A549 (cell line): ENCODE measurements around the gene RNF220. TPM values are rescaled to one million over a fixed set of nuclear protein-coding genes. Genes with fewer than 3 reads are reported as not detected.

Source experiments
- ATAC-seq, 2 experiments: fragments of 200-7000 bp in 1 of 2; fragments of >200 bp in 1 of 2; cut with Nextera tagmentation in 1 of 2; cut with Tn5 transposase in 1 of 2; 3 replicates each; pipeline versions ENCODE4 v1.8.0 to v1.9.1; 2018 to 2020; ENCODE audit warnings: mild to moderate bottlenecking in 1 of 2, moderate library complexity in 1 of 2
- CTCF ChIA-PET: fragments of 300-600 bp; sonication (Branson Sonifier 250); formaldehyde crosslinking; extraction: SDS; loops from one replicate; lab custom pipeline; 2021; ENCODE audit warnings: antibody characterized with exemption, inconsistent platforms; lab: Yijun Ruan, JAX
- POLR2A ChIA-PET: fragments of 350-600 bp; formaldehyde crosslinking; extraction: SDS; loops from one replicate; lab custom pipeline; 2021; ENCODE audit warnings: antibody characterized with exemption, inconsistent platforms; lab: Yijun Ruan, JAX
- DNase-seq, 2 experiments: peaks; one replicate each; pipeline versions ENCODE4 v3.0.0 to v3.0.0-alpha.2; 2011 to 2016; ENCODE audit warnings: low read depth in 1 of 2, low spot score in 1 of 2
- FAIRE-seq: peaks from 2 replicates; lab custom pipeline; 2011; peaks lifted over from hg19 to GRCh38; lab: Jason Lieb, UNC
- H3K27ac ChIP-seq, 2 experiments: fragments of >200 bp; sonication (Bioruptor Twin); formaldehyde crosslinking; 3 replicates each; pipeline ENCODE4 v1.5.1; 2016 to 2017
- H3K4me1 ChIP-seq: fragments of >200 bp; sonication (Bioruptor Twin); formaldehyde crosslinking; 3 replicates; pipeline ENCODE4 v1.6.1; 2016
- H3K4me2 ChIP-seq: fragments of >200 bp; sonication (Bioruptor Twin); formaldehyde crosslinking; 3 replicates; pipeline ENCODE4 v1.6.1; 2016
- H3K4me3 ChIP-seq: fragments of >200 bp; sonication (Bioruptor Twin); formaldehyde crosslinking; 3 replicates; pipeline ENCODE4 v1.5.1; 2016
- H3K9me3 ChIP-seq: fragments of >200 bp; sonication (Bioruptor Twin); formaldehyde crosslinking; 3 replicates; pipeline ENCODE4 v1.6.1; 2016
- BCL3 ChIP-seq: fragments of >200 bp; sonication (Bioruptor Twin); formaldehyde crosslinking; IDR thresholded peaks from 3 replicates; pipeline ENCODE4 v1.6.1; 2016
- BHLHE40 ChIP-seq: IDR thresholded peaks from 2 replicates; pipeline ENCODE4 v1.6.1; 2012; ENCODE audit warnings: low read depth, low read length, inconsistent platforms
- EP300 ChIP-seq, 2 experiments: fragments of >200 bp; sonication (Bioruptor Twin); formaldehyde crosslinking; IDR thresholded peaks; 2 replicates in 1 of 2; 3 replicates in 1 of 2; pipeline ENCODE4 v1.6.1; 2016 to 2017
- FOXS1 ChIP-seq: fragments of 250-450 bp; sonication (Bioruptor Pico); IDR thresholded peaks from 2 replicates; pipeline ENCODE4 v1.5.0; 2020; ENCODE audit warnings: mild to moderate bottlenecking, moderate library complexity
- HDAC2 ChIP-seq: fragments of 200-600 bp; sonication (generic); IDR thresholded peaks from 2 replicates; pipeline ENCODE4 v1.6.1; 2016
- JUN ChIP-seq, 2 experiments: fragments of >200 bp; sonication (Bioruptor Twin); formaldehyde crosslinking; IDR thresholded peaks; 2 replicates in 1 of 2; 3 replicates in 1 of 2; pipeline ENCODE4 v1.6.1; 2016 to 2017
- JUNB ChIP-seq: fragments of >200 bp; sonication (Bioruptor Twin); formaldehyde crosslinking; IDR thresholded peaks from 2 replicates; pipeline ENCODE4 v1.6.1; 2016
- NR3C1 ChIP-seq: fragments of >200 bp; sonication (Bioruptor Twin); formaldehyde crosslinking; IDR thresholded peaks from 3 replicates; pipeline ENCODE4 v1.6.1; 2017
- RAD21 ChIP-seq, 2 experiments: fragments of >200 bp in 1 of 2; sonication (Bioruptor Twin) in 1 of 2; formaldehyde crosslinking in 1 of 2; IDR thresholded peaks in 1 of 2; conservative IDR thresholded peaks in 1 of 2; 2 replicates in 1 of 2; 3 replicates in 1 of 2; pipeline ENCODE4 v1.6.1; 2012 to 2018; ENCODE audit warnings: inconsistent platforms in 1 of 2
- RFX5 ChIP-seq: fragments of 450-650 bp; IDR thresholded peaks from 2 replicates; pipeline ENCODE4 v1.7.1; 2014; ENCODE audit warnings: antibody characterized with exemption, mild to moderate bottlenecking, moderate library complexity
- ZC3H11A ChIP-seq: fragments of 450-650 bp; IDR thresholded peaks from 2 replicates; pipeline ENCODE4 v1.6.1; 2014; ENCODE audit warnings: antibody characterized with exemption, mild to moderate bottlenecking
- ZNF302 ChIP-seq: fragments of 250-450 bp; sonication (Bioruptor Pico); IDR thresholded peaks from 2 replicates; pipeline ENCODE4 v1.9.0; 2021; ENCODE audit warnings: inconsistent platforms, mild to moderate bottlenecking, moderate library complexity
- WGBS: methylation state at CpG from one replicate; pipeline ENCODE4 v1.1.6; 2017; ENCODE audit errors: missing lambda C conversion rate; 5-methylcytosine and 5-hydroxymethylcytosine counted together
- polyA plus RNA-seq, 4 experiments: library from polyadenylated mRNA; depleted of rRNA in 3 of 4; stranded (reverse); fragments of >200 nt; fragmentation: RNase III in 1 of 4; extraction: RNeasy Plus Mini Kit Qiagen cat#74134 plus additional on column Dnase treatment in 1 of 4; gene quantifications; 2 replicates in 3 of 4; 3 replicates in 1 of 4; pipeline ENCODE4 v1.2.3, GENCODE V29; 2011 to 2017
- TF ChIP-seq, protein P1 (sequence below): fragments of 150-350 bp; IDR thresholded peaks from 2 replicates; pipeline ENCODE4 v1.6.1; 2014; ENCODE audit warnings: low read depth, mild to moderate bottlenecking, low read length
- TF ChIP-seq, protein P2 (sequence below): fragments of >200 bp; sonication (Bioruptor Twin); formaldehyde crosslinking; IDR thresholded peaks from 3 replicates; pipeline ENCODE4 v1.5.1; 2016
- TF ChIP-seq, protein P3 (sequence below): fragments of 250-450 bp; sonication (Bioruptor Pico); IDR thresholded peaks from 2 replicates; pipeline ENCODE4 v1.5.0; 2020; ENCODE audit warnings: low read depth, mild to moderate bottlenecking, moderate library complexity
- TF ChIP-seq, protein P4 (sequence below): fragments of 200-600 bp; sonication (generic); IDR thresholded peaks from 2 replicates; pipeline ENCODE4 v1.6.1; 2016; ENCODE audit warnings: antibody characterized with exemption, mild to moderate bottlenecking, moderate library complexity
- TF ChIP-seq, protein P5 (sequence below): fragments of 250-450 bp; sonication (Bioruptor Pico); IDR thresholded peaks from 2 replicates; pipeline ENCODE4 v1.5.0; 2021; ENCODE audit warnings: mild to moderate bottlenecking, moderate library complexity, borderline replicate concordance

Gene RNF220
- polyA plus RNA-seq, 2 of the 4 experiments (the other 2 are of a cell fraction): 53.4 to 54.5 TPM

DNA sequence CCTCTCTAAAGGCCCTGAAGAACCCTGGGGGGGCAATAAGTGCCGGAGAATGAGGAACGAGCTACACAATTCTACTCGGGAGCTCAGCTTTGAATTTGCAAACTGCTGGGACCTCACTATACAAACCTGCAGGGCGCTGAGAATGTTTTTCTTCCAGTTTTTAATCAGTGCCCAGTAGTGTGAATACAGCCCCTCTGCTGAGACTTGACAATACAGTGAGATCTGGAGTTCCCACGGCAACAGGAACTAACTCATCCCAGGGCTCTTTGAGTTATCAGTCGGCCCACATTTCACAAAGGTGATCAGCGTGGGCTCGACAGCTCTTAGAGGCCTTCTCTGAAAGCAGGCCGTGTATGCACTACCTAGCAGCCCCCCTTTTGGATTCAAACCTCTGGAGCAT lies 227.5 kb downstream of the RNF220 start:
- ChIA-PET CTCF (interaction anchor here (0.6 to 14.6 kb wide), 8 partner anchors 10 to 415 kb away, joined by 3 to 119 read pairs (median 6); partner anchors contain the start of genes ARMH1 and TMEM53), POLR2A (interaction anchor here (0.6 to 3.8 kb wide), 7 partner anchors 10 to 547 kb away, joined by 3 to 19 read pairs (median 5); partner anchors contain the start of genes ARMH1, DMAP1, RNF220 and TMEM53)
- Histone ChIP-seq H3K4me1 (peaks cover 18% of the 10 kb centered on the region; the same call in 1 of the 3 replicates), H3K4me2 (peak overlapping the region; percentile 79), H3K27ac (peak overlapping the region; percentile 97), H3K9me3 (no peaks in the 10 kb centered on the region), H3K4me3 (peak overlapping the region; percentile 77)
- TF ChIP-seq BHLHE40 (no peak), ZNF302 (CRISPR knock-in tag) (no peak), ZC3H11A (no peak), EP300 (IDR thresholded peaks at IDR 0.05) (no peak), RAD21 (conservative IDR thresholded peaks at IDR 0.05 in 1 of 2, IDR thresholded peaks at IDR 0.05 in 1 of 2) (no peak), HDAC2 (no peak), FOXS1 (no peak), JUN (IDR thresholded peaks at IDR 0.05) (no peak), JUNB (no peak), BCL3 (no peak), NR3C1 (no peak), RFX5 (no peak)
- TF ChIP-seq, protein P1, sequence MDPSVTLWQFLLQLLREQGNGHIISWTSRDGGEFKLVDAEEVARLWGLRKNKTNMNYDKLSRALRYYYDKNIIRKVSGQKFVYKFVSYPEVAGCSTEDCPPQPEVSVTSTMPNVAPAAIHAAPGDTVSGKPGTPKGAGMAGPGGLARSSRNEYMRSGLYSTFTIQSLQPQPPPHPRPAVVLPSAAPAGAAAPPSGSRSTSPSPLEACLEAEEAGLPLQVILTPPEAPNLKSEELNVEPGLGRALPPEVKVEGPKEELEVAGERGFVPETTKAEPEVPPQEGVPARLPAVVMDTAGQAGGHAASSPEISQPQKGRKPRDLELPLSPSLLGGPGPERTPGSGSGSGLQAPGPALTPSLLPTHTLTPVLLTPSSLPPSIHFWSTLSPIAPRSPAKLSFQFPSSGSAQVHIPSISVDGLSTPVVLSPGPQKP: no peak
- TF ChIP-seq, protein P2, sequence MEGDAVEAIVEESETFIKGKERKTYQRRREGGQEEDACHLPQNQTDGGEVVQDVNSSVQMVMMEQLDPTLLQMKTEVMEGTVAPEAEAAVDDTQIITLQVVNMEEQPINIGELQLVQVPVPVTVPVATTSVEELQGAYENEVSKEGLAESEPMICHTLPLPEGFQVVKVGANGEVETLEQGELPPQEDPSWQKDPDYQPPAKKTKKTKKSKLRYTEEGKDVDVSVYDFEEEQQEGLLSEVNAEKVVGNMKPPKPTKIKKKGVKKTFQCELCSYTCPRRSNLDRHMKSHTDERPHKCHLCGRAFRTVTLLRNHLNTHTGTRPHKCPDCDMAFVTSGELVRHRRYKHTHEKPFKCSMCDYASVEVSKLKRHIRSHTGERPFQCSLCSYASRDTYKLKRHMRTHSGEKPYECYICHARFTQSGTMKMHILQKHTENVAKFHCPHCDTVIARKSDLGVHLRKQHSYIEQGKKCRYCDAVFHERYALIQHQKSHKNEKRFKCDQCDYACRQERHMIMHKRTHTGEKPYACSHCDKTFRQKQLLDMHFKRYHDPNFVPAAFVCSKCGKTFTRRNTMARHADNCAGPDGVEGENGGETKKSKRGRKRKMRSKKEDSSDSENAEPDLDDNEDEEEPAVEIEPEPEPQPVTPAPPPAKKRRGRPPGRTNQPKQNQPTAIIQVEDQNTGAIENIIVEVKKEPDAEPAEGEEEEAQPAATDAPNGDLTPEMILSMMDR: no peak
- TF ChIP-seq, protein P3, sequence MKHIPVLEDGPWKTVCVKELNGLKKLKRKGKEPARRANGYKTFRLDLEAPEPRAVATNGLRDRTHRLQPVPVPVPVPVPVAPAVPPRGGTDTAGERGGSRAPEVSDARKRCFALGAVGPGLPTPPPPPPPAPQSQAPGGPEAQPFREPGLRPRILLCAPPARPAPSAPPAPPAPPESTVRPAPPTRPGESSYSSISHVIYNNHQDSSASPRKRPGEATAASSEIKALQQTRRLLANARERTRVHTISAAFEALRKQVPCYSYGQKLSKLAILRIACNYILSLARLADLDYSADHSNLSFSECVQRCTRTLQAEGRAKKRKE (CRISPR knock-in tag): no peak
- TF ChIP-seq, protein P4, sequence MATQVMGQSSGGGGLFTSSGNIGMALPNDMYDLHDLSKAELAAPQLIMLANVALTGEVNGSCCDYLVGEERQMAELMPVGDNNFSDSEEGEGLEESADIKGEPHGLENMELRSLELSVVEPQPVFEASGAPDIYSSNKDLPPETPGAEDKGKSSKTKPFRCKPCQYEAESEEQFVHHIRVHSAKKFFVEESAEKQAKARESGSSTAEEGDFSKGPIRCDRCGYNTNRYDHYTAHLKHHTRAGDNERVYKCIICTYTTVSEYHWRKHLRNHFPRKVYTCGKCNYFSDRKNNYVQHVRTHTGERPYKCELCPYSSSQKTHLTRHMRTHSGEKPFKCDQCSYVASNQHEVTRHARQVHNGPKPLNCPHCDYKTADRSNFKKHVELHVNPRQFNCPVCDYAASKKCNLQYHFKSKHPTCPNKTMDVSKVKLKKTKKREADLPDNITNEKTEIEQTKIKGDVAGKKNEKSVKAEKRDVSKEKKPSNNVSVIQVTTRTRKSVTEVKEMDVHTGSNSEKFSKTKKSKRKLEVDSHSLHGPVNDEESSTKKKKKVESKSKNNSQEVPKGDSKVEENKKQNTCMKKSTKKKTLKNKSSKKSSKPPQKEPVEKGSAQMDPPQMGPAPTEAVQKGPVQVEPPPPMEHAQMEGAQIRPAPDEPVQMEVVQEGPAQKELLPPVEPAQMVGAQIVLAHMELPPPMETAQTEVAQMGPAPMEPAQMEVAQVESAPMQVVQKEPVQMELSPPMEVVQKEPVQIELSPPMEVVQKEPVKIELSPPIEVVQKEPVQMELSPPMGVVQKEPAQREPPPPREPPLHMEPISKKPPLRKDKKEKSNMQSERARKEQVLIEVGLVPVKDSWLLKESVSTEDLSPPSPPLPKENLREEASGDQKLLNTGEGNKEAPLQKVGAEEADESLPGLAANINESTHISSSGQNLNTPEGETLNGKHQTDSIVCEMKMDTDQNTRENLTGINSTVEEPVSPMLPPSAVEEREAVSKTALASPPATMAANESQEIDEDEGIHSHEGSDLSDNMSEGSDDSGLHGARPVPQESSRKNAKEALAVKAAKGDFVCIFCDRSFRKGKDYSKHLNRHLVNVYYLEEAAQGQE: no peak
- TF ChIP-seq, protein P5, sequence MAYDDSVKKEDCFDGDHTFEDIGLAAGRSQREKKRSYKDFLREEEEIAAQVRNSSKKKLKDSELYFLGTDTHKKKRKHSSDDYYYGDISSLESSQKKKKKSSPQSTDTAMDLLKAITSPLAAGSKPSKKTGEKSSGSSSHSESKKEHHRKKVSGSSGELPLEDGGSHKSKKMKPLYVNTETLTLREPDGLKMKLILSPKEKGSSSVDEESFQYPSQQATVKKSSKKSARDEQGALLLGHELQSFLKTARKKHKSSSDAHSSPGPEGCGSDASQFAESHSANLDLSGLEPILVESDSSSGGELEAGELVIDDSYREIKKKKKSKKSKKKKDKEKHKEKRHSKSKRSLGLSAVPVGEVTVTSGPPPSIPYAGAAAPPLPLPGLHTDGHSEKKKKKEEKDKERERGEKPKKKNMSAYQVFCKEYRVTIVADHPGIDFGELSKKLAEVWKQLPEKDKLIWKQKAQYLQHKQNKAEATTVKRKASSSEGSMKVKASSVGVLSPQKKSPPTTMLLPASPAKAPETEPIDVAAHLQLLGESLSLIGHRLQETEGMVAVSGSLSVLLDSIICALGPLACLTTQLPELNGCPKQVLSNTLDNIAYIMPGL: no peak
- WGBS: 54% methylated on average over 9 of the region's 9 CpGs
- ATAC-seq (no peak; a peak in 2 of 6 replicates), FAIRE-seq (no peak), DNase-seq (no peak)
